Loucy (cell line): Measurements from ENCODE around the gene FMN1.

ENCODE experiments used
- H2AFZ ChIP-seq: fragments of 200-600 bp; sonication (generic); 2 replicates; pipeline ENCODE4 v1.6.0; 2016; ENCODE audit warnings: antibody characterized with exemption, mild to moderate bottlenecking, low read length, moderate library complexity
- H3F3A ChIP-seq: fragments of 200-600 bp; 2 replicates; pipeline ENCODE4 v1.6.0; 2016; ENCODE audit warnings: antibody characterized with exemption, low read depth, mild to moderate bottlenecking
- H3K27me3 ChIP-seq: fragments of 200-600 bp; sonication (generic); 2 replicates; pipeline ENCODE4 v1.6.1; 2014; ENCODE audit warnings: low read length, mild to moderate bottlenecking; ENCODE audit not compliant: insufficient read depth, poor library complexity, severe bottlenecking
- H3K36me3 ChIP-seq: fragments of 200-600 bp; sonication (generic); 2 replicates; pipeline ENCODE4 v1.6.1; 2016; ENCODE audit warnings: low read length; ENCODE audit not compliant: insufficient read depth
- H3K4me1 ChIP-seq: fragments of 200-600 bp; sonication (generic); 2 replicates; pipeline ENCODE4 v1.5.1; 2014; ENCODE audit warnings: low read length, mild to moderate bottlenecking; ENCODE audit not compliant: insufficient read depth, poor library complexity, severe bottlenecking
- H3K4me2 ChIP-seq: fragments of 200-600 bp; sonication (generic); 2 replicates; pipeline ENCODE4 v1.6.0; 2014; ENCODE audit warnings: antibody characterized with exemption, low read length, low read depth, mild to moderate bottlenecking; ENCODE audit not compliant: poor library complexity, severe bottlenecking
- H3K4me3 ChIP-seq: fragments of 200-600 bp; sonication (generic); 2 replicates; pipeline ENCODE4 v1.5.1; 2014; ENCODE audit warnings: low read length, mild to moderate bottlenecking, mixed read lengths; ENCODE audit not compliant: poor library complexity, severe bottlenecking
- H3K79me2 ChIP-seq: fragments of 200-600 bp; sonication (generic); 2 replicates; pipeline ENCODE4 v1.6.1; 2014; ENCODE audit warnings: low read length; ENCODE audit not compliant: insufficient read depth
- H3K9ac ChIP-seq: fragments of 200-600 bp; sonication (generic); 2 replicates; pipeline ENCODE4 v1.6.0; 2014; ENCODE audit warnings: mild to moderate bottlenecking, low read depth, low read length, moderate library complexity; ENCODE audit not compliant: poor library complexity, severe bottlenecking
- H3K9me2 ChIP-seq: fragments of 200-600 bp; sonication (generic); replicated peaks from 2 replicates; pipeline ENCODE4 v1.6.1; 2016; ENCODE audit warnings: low read depth, low read length, mixed read lengths
- H3K9me3 ChIP-seq: fragments of 200-600 bp; sonication (generic); 2 replicates; pipeline ENCODE4 v1.6.1; 2014; ENCODE audit warnings: mild to moderate bottlenecking, antibody characterized with exemption, low read length, low read depth; ENCODE audit not compliant: insufficient read depth
- H4K20me1 ChIP-seq: fragments of 200-600 bp; sonication (generic); 2 replicates; pipeline ENCODE4 v1.6.0; 2014; ENCODE audit warnings: antibody characterized with exemption, low read length, mild to moderate bottlenecking; ENCODE audit not compliant: insufficient read depth, poor library complexity, severe bottlenecking
- EZH2phosphoT487 ChIP-seq: fragments of 200-600 bp; IDR thresholded peaks from 2 replicates; pipeline ENCODE4 v1.6.1; 2018; ENCODE audit warnings: antibody characterized with exemption, mild to moderate bottlenecking, moderate library complexity, borderline replicate concordance
- TF ChIP-seq, protein P1 (sequence below): fragments of 200-600 bp; sonication (generic); conservative IDR thresholded peaks from 2 replicates; pipeline ENCODE4 v1.5.1; 2014; ENCODE audit warnings: mild to moderate bottlenecking, antibody characterized with exemption, low read length

The FMN1 gene

DNA sequence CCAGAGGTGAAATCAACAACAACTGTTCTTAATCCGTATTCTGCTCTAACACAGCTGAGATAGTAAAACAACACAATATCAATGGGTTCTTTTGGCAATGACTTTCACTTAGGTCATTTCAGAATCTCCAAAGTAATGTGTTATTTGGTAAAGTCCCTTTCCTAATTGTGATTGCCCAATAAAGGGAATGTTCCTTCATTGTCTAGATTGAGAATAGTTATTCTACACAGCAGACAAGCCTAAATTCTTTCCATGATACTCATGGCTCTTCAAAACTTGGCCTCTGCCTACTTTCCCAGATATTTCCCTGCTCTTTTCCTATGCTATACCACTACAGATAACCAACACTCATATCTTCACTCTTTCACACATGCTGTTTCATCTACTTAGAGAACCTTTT, 219.8 kb downstream of the FMN1 start:
- no peaks in the 10 kb centered on the region for H3K4me1 ChIP-seq
- no peaks in the 10 kb centered on the region for H3K36me3 ChIP-seq
- H3K9me2 ChIP-seq, result no peaks in the 10 kb centered on the region
- TF ChIP-seq, protein P1, sequence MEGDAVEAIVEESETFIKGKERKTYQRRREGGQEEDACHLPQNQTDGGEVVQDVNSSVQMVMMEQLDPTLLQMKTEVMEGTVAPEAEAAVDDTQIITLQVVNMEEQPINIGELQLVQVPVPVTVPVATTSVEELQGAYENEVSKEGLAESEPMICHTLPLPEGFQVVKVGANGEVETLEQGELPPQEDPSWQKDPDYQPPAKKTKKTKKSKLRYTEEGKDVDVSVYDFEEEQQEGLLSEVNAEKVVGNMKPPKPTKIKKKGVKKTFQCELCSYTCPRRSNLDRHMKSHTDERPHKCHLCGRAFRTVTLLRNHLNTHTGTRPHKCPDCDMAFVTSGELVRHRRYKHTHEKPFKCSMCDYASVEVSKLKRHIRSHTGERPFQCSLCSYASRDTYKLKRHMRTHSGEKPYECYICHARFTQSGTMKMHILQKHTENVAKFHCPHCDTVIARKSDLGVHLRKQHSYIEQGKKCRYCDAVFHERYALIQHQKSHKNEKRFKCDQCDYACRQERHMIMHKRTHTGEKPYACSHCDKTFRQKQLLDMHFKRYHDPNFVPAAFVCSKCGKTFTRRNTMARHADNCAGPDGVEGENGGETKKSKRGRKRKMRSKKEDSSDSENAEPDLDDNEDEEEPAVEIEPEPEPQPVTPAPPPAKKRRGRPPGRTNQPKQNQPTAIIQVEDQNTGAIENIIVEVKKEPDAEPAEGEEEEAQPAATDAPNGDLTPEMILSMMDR, result no peak
- TF ChIP-seq EZH2phosphoT487, result no peak
- H3K79me2 ChIP-seq, result no peaks in the 10 kb centered on the region
- no peaks in the 10 kb centered on the region for H3K9me3 ChIP-seq
- H3K4me2 ChIP-seq, result no peak overlapping the region
- H2AFZ ChIP-seq, result no peak overlapping the region
- H3F3A ChIP-seq, result no peaks in the 10 kb centered on the region
- H3K9ac ChIP-seq, result no peak overlapping the region
- H3K27me3 ChIP-seq, result no peaks in the 10 kb centered on the region
- H4K20me1 ChIP-seq, result no peaks in the 10 kb centered on the region
- H3K4me3 ChIP-seq, result no peak overlapping the region

DNA sequence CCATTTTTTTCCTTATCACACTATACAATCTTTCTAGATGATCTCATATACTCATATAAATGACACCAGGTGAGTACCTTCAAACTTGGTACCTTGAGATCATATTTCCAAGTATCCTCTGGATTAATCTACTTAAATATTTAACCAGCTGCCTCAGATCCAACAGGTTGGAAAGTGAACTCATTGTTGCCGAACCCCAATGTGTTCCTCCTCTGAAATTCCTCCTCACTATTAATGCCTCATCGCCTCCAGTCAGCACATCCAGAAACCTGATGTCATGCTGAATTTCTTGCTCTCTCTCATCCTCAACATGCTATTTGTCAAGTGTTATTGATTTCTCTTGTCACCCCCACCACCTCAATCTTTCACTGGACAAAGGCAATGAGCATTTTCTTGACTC, 221.8 kb downstream of the FMN1 start:
- TF ChIP-seq, protein P1, result no peak
- no peak for TF ChIP-seq EZH2phosphoT487
- H3K27me3 ChIP-seq, result no peaks in the 10 kb centered on the region

DNA sequence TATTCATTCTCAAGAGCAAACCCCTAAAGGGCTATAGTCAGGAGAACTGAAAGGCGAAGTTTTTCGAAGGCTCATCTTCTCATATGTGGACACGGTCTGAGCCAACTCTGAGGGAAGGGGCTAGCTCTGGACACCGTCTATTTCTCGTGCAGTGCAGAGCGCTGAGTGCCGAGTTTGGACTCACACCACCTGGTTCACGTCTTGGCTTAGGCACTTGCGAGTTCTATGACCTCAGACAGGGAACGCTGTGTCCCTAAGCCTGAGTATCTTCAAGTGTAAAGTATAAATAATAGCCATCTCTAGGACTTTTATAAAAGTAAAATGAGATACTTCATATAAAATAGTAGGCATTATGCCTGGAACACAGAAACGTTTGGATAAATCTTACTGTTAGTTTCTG, 223.7 kb downstream of the FMN1 start:
- H3K4me3 ChIP-seq, result no peak overlapping the region
- H3K4me2 ChIP-seq, result no peak overlapping the region
- no peaks in the 10 kb centered on the region for H3K27me3 ChIP-seq
- no peaks in the 10 kb centered on the region for H4K20me1 ChIP-seq
- no peaks in the 10 kb centered on the region for H3K79me2 ChIP-seq
- H3K36me3 ChIP-seq, result no peaks in the 10 kb centered on the region; the same call in 1 of the 2 replicates
- H3K9ac ChIP-seq, result no peak overlapping the region
- H3K9me2 ChIP-seq, result no peaks in the 10 kb centered on the region
- no peaks in the 10 kb centered on the region for H3F3A ChIP-seq
- no peaks in the 10 kb centered on the region for H3K4me1 ChIP-seq
- no peaks in the 10 kb centered on the region for H3K9me3 ChIP-seq
- TF ChIP-seq, protein P1, result no peak
- no peak for TF ChIP-seq EZH2phosphoT487
- no peak overlapping the region for H2AFZ ChIP-seq

More for the DNA sequence above, 221.8 kb downstream of the FMN1 start:
- Histone ChIP-seq H3K9me2 (no peaks in the 10 kb centered on the region), H3K4me1 (no peaks in the 10 kb centered on the region), H3F3A (no peaks in the 10 kb centered on the region), H3K36me3 (no peaks in the 10 kb centered on the region; the same call in 1 of the 2 replicates), H3K4me3 (no peak overlapping the region), H3K9me3 (no peaks in the 10 kb centered on the region), H3K79me2 (no peaks in the 10 kb centered on the region), H2AFZ (no peak overlapping the region), H3K4me2 (no peak overlapping the region), H4K20me1 (no peaks in the 10 kb centered on the region), H3K9ac (no peak overlapping the region)
